Activated CD4-positive, alpha-beta T cell treated with anti-CD3 and anti-CD28 coated beads for 36 hours (primary cell): ENCODE results near the gene PCDHGA4. TPM values are rescaled to one million over a fixed set of nuclear protein-coding genes. Genes with fewer than 3 reads are reported as not detected.

Source experiments
- ATAC-seq: fragments of 200-7000 bp; cut with Tn5 transposase; one replicate; pipeline ENCODE4 v1.10.0; 2021; ENCODE audit warnings: mild to moderate bottlenecking, moderate library complexity
- CTCF ChIA-PET: fragments of 350-600 bp; sonication (Branson Sonifier 250); formaldehyde crosslinking; loops from one replicate; lab custom pipeline; 2021; ENCODE audit warnings: antibody characterized with exemption; lab: Charles Lee
- POLR2A ChIA-PET: fragments of 350-600 bp; sonication (Branson Sonifier 250); formaldehyde crosslinking; loops from one replicate; lab custom pipeline; 2021; ENCODE audit warnings: antibody characterized with exemption, inconsistent platforms; lab: Charles Lee
- DNase-seq: peaks from one replicate; pipeline ENCODE4 v3.0.0-alpha.2; 2020
- H3K27ac Mint-ChIP-seq: one replicate; pipeline ENCODE4 v1.8.0; 2021; ENCODE audit warnings: mixed read lengths
- H3K27me3 Mint-ChIP-seq: one replicate; pipeline ENCODE4 v1.8.0; 2021; ENCODE audit warnings: mixed read lengths
- H3K36me3 Mint-ChIP-seq: one replicate; pipeline ENCODE4 v1.8.0; 2021; ENCODE audit warnings: low read depth, mixed read lengths
- H3K4me1 Mint-ChIP-seq: one replicate; pipeline ENCODE4 v1.8.0; 2021; ENCODE audit warnings: mixed read lengths
- H3K4me3 Mint-ChIP-seq: one replicate; pipeline ENCODE4 v1.8.0; 2021; ENCODE audit warnings: mild to moderate bottlenecking, moderate library complexity, mixed read lengths
- H3K9me3 Mint-ChIP-seq: one replicate; pipeline ENCODE4 v1.8.0; 2021; ENCODE audit warnings: low read depth, mixed read lengths
- intact Hi-C, 2 experiments: fragments of 100-400 bp; cut with DNase I in 1 of 2; cut with micrococcal nuclease in 1 of 2; formaldehyde crosslinking; loops; one replicate each; pipeline versions ENCODE4 v1.14.2 to v1.15.1; 2022 to 2024; cut with DNase I, micrococcal nuclease
- total RNA-seq, 2 experiments: library from RNA; stranded (reverse); gene quantifications; one replicate each; pipeline ENCODE4 v1.2.3, GENCODE V29; 2021

The PCDHGA4 gene
- total RNA-seq, 2 experiments from 2014 or later: 0.11 TPM

DNA sequence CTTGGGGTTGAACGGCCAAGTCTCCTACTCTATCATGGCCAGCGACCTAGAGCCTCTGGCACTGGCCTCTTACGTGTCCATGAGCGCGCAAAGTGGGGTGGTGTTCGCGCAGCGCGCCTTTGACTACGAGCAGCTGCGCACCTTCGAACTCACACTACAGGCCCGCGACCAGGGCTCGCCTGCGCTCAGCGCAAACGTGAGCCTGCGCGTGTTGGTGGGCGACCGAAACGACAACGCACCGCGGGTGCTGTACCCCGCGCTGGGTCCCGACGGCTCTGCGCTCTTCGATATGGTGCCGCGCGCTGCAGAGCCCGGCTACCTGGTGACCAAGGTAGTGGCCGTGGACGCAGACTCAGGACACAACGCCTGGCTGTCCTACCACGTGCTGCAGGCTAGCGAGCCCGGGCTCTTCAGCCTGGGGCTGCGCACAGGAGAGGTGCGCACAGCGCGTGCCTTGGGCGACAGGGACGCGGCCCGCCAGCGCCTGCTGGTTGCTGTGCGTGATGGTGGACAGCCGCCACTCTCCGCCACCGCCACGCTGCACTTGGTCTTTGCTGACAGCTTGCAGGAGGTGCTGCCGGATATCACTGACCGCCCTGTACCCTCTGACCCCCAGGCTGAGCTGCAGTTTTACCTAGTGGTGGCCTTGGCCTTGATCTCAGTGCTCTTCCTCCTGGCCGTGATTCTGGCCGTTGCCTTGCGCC, 44.9 kb downstream of the PCDHGA4 start:
- POLR2A ChIA-PET: no interaction called here
- Mint-ChIP-seq H3K27ac (no peak overlapping the region), H3K4me3 (no peak overlapping the region), H3K27me3 (peaks cover 56% of the 10 kb centered on the region), H3K36me3 (peaks cover 17% of the 10 kb centered on the region), H3K9me3 (peaks cover 6% of the 10 kb centered on the region), H3K4me1 (no peaks in the 10 kb centered on the region)
- DNase-seq (no peak), ATAC-seq (no peak)
- intact Hi-C loops: loop anchor here in 1 of 2 experiments (10.0 kb wide), 1 partner anchor 525 kb away; the partner anchor contains the start of gene PCDHA12
- CTCF ChIA-PET: interaction anchor here (0.7 to 2.3 kb wide), 6 partner anchors 9 to 158 kb away, joined by 3 to 8 read pairs (median 3); partner anchors contain the start of gene TAF7

GRCh38 chr5:141402553-141403243, 47.9 kb downstream of the PCDHGA4 start, which contains the start of gene PCDHGA9:
Gene PCDHGA9 (plus strand): TSS chr5:141402778. CDS start chr5:141402953, 175 bp downstream.
- ATAC-seq (no peak), DNase-seq (peak; percentile 46)
- POLR2A ChIA-PET: no interaction called here
- CTCF ChIA-PET: interaction anchor here (0.6 to 1.5 kb wide), 12 partner anchors 10 to 956 kb away, joined by 3 to 15 read pairs (median 4); partner anchors contain the start of genes PCDHGA10, PCDHGA11 and PCDHGB7
- Mint-ChIP-seq H3K4me3 (no peak within 1 kb of the TSS), H3K4me1 (no peaks in the 10 kb centered on the region), H3K9me3 (peaks cover 10% of the 10 kb centered on the region), H3K36me3 (peaks cover 11% of the 10 kb centered on the region), H3K27ac (no peak within 1 kb of the TSS), H3K27me3 (peaks cover 56% of the 10 kb centered on the region)
- intact Hi-C loops: loop anchor here in 1 of 2 experiments (10.0 kb wide), 1 partner anchor 528 kb away; the partner anchor contains the start of gene PCDHA12

DNA sequence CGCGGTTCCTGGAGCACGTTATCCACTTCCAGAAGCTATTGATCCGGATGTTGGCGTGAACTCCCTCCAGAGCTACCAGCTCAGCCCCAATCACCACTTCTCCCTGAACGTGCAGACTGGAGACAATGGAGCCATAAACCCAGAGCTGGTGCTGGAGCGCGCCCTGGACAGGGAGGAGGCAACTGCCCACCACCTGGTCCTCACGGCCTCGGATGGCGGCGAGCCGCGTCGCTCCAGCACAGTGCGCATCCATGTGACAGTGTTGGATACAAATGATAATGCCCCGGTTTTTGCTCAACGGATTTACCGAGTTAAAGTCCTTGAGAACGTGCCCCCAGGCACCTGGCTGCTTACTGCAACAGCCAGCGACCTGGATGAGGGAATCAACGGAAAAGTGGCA, 48.6 kb downstream of the PCDHGA4 start:
- POLR2A ChIA-PET: no interaction called here
- CTCF ChIA-PET: interaction anchor here (0.6 to 1.5 kb wide), 12 partner anchors 10 to 207 kb away, joined by 3 to 15 read pairs (median 4); partner anchors contain the start of genes PCDHGA10, PCDHGA11 and PCDHGB7
- DNase-seq: no peak
- no peaks in the 10 kb centered on the region for H3K4me1 Mint-ChIP-seq
- H3K4me3 Mint-ChIP-seq: no peak overlapping the region
- peaks cover 62% of the 10 kb centered on the region for H3K27me3 Mint-ChIP-seq
- intact Hi-C loops: loop anchor here in 1 of 2 experiments (10.0 kb wide), 1 partner anchor 529 kb away; the partner anchor contains the start of gene PCDHA12
- peaks cover 12% of the 10 kb centered on the region for H3K9me3 Mint-ChIP-seq
- ATAC-seq: no peak
- H3K36me3 Mint-ChIP-seq: peaks cover 13% of the 10 kb centered on the region
- H3K27ac Mint-ChIP-seq: no peak overlapping the region

Other genes with a start within 250 kb of the PCDHGA4 start
- gene PCDHB4, start 233.2 kb upstream of the PCDHGA4 start, total RNA-seq: not detected
- gene PCDHB5, start 219.8 kb upstream of the PCDHGA4 start, total RNA-seq: not detected
- not detected for gene PCDHB6, start 205.0 kb upstream of the PCDHGA4 start, total RNA-seq
- not detected for gene PCDHB7, start 182.4 kb upstream of the PCDHGA4 start, total RNA-seq
- gene PCDHB8, start 177.2 kb upstream of the PCDHGA4 start, total RNA-seq: not detected
- gene PCDHB16, start 172.6 kb upstream of the PCDHGA4 start, total RNA-seq: not detected
- not detected for gene PCDHB9, start 167.9 kb upstream of the PCDHGA4 start, total RNA-seq
- gene PCDHB10, start 162.7 kb upstream of the PCDHGA4 start, total RNA-seq: not detected
- not detected for gene PCDHB11, start 155.4 kb upstream of the PCDHGA4 start, total RNA-seq
- gene PCDHB12, start 146.3 kb upstream of the PCDHGA4 start, total RNA-seq: not detected
- not detected for gene PCDHB13, start 141.1 kb upstream of the PCDHGA4 start, total RNA-seq
- gene PCDHB14, start 131.7 kb upstream of the PCDHGA4 start, total RNA-seq: not detected
- gene PCDHB15, start 109.6 kb upstream of the PCDHGA4 start, total RNA-seq: not detected
- under 1 TPM; 0.27 to 0.30 TPM for gene SLC25A2, start 51.0 kb upstream of the PCDHGA4 start, total RNA-seq
- gene TAF7, start 34.2 kb upstream of the PCDHGA4 start, total RNA-seq: 10 to 100 TPM; 45.2 to 54.4 TPM
- gene PCDHGA1, start 24.5 kb upstream of the PCDHGA4 start, total RNA-seq: under 1 TPM in 1 of 2 experiments, not detected in 1; 0.05 TPM
- not detected for gene PCDHGA2, start 16.3 kb upstream of the PCDHGA4 start, total RNA-seq
- not detected for gene PCDHGA3, start 11.2 kb upstream of the PCDHGA4 start, total RNA-seq
- not detected for gene PCDHGB1, start 4.9 kb upstream of the PCDHGA4 start, total RNA-seq
- under 1 TPM; 0.07 to 0.18 TPM for gene PCDHGB2, start 5.0 kb downstream of the PCDHGA4 start, total RNA-seq
- gene PCDHGA5, start 9.1 kb downstream of the PCDHGA4 start, total RNA-seq: under 1 TPM; 0.07 to 0.09 TPM
- gene PCDHGB3, start 15.2 kb downstream of the PCDHGA4 start, total RNA-seq: not detected
- gene PCDHGA6, start 18.9 kb downstream of the PCDHGA4 start, total RNA-seq: under 1 TPM; 0.05 to 0.14 TPM
- not detected for gene PCDHGA7, start 27.7 kb downstream of the PCDHGA4 start, total RNA-seq
- under 1 TPM in 1 of 2 experiments, not detected in 1; 0.09 TPM for gene PCDHGB4, start 32.7 kb downstream of the PCDHGA4 start, total RNA-seq
- gene PCDHGA8, start 37.6 kb downstream of the PCDHGA4 start, total RNA-seq: not detected
- under 1 TPM; 0.05 to 0.09 TPM for gene PCDHGB5, start 42.9 kb downstream of the PCDHGA4 start, total RNA-seq
- gene PCDHGA9, start 47.8 kb downstream of the PCDHGA4 start, total RNA-seq: under 1 TPM in 1 of 2 experiments, not detected in 1; 0.09 TPM
- not detected for gene PCDHGB6, start 53.0 kb downstream of the PCDHGA4 start, total RNA-seq
- gene PCDHGA10, start 58.0 kb downstream of the PCDHGA4 start, total RNA-seq: under 1 TPM in 1 of 2 experiments, not detected in 1; 0.07 TPM
- not detected for gene PCDHGB7, start 62.7 kb downstream of the PCDHGA4 start, total RNA-seq
- under 1 TPM in 1 of 2 experiments, not detected in 1; 0.07 TPM for gene PCDHGA11, start 66.0 kb downstream of the PCDHGA4 start, total RNA-seq
- under 1 TPM; 0.07 to 0.09 TPM for gene PCDHGA12, start 75.5 kb downstream of the PCDHGA4 start, total RNA-seq
- under 1 TPM; 0.16 to 0.34 TPM for gene PCDHGC3, start 120.9 kb downstream of the PCDHGA4 start, total RNA-seq
- not detected for gene PCDHGC4, start 130.0 kb downstream of the PCDHGA4 start, total RNA-seq
- not detected for gene PCDHGC5, start 134.1 kb downstream of the PCDHGA4 start, total RNA-seq